HG02943 (cell line): ENCODE data around the gene RC3H2.
A peak's percentile ranks its signal among the peaks of the same experiment; 100 is the strongest.

Experiments used
- ATAC-seq: cut with Tn5 transposase; IDR thresholded peaks from one replicate; pipeline ENCODE4 v1.9.1; 2021; ENCODE audit warnings: mild to moderate bottlenecking, low read depth, moderate library complexity; ENCODE audit not compliant: unreplicated experiment

RC3H2 gene

GRCh38 chr9:122904823-122905710 is at the start of gene RC3H2:
TSS of gene RC3H2 (minus strand) at chr9:122905359. CDS start at chr9:122897509, 7,850 bp downstream.
- ATAC-seq, result peak; percentile 81

- no peak for ATAC-seq
These were observed 49.1 kb upstream of the RC3H2 start for GRCh38 chr9:122954253-122954691.

- no peak for ATAC-seq
These were observed 45.9 kb upstream of the RC3H2 start for GRCh38 chr9:122951056-122951455.

GRCh38 chr9:122950263-122950662 is 45.1 kb upstream of the RC3H2 start:
- ATAC-seq, result no peak

- ATAC-seq, result no peak
These were observed 44.5 kb upstream of the RC3H2 start for GRCh38 chr9:122949696-122950095.

GRCh38 chr9:122948313-122948712 is 43.2 kb upstream of the RC3H2 start:
- no peak for ATAC-seq

- ATAC-seq, result no peak
These were observed 41.4 kb upstream of the RC3H2 start for GRCh38 chr9:122946461-122947005.

- no peak for ATAC-seq
These were observed 40.1 kb upstream of the RC3H2 start for GRCh38 chr9:122944960-122945888.

- ATAC-seq, result no peak
These were observed 36.5 kb upstream of the RC3H2 start for GRCh38 chr9:122941582-122942234.

- peak; percentile 97 for ATAC-seq
These were observed 35.8 kb upstream of the RC3H2 start, which contains the start of gene RABGAP1 for GRCh38 chr9:122940749-122941581. TSS of gene RABGAP1 (plus strand) at chr9:122941020. CDS start at chr9:122957060, 16,040 bp downstream.

GRCh38 chr9:122940454-122940748 is 35.2 kb upstream of the RC3H2 start:
- ATAC-seq, result no peak

GRCh38 chr9:122939601-122940000 is 34.4 kb upstream of the RC3H2 start:
- ATAC-seq, result no peak

GRCh38 chr9:122936883-122937282 is 31.7 kb upstream of the RC3H2 start:
- ATAC-seq, result no peak

GRCh38 chr9:122936464-122936863 is 31.3 kb upstream of the RC3H2 start:
- ATAC-seq, result no peak

GRCh38 chr9:122931226-122932121 is 26.3 kb upstream of the RC3H2 start, which contains the start of gene ZBTB26:
TSS of gene ZBTB26 (minus strand) at chr9:122931512. CDS start at chr9:122919934, 11,578 bp downstream.
- ATAC-seq, result peak; percentile 93

- no peak for ATAC-seq
These were observed 25.5 kb upstream of the RC3H2 start for GRCh38 chr9:122930541-122931225.

- ATAC-seq, result no peak
These were observed 24.7 kb upstream of the RC3H2 start for GRCh38 chr9:122929796-122930354.

GRCh38 chr9:122923947-122924346 is 18.8 kb upstream of the RC3H2 start:
- no peak for ATAC-seq
